ENCODE measurements around the gene EGFL7. TPM values are rescaled to one million over a fixed set of nuclear protein-coding genes. Genes with fewer than 3 reads are reported as not detected.

EGFL7 gene
- total and polyA plus RNA-seq, 2 of the 8 experiments (the other 6 are each of a cell fraction or from before 2014, with no cell fraction given), result 37.8 to 53.4 TPM

GRCh38 chr9:136629879-136630661 lies 32.6 kb upstream of the EGFL7 start (continued):
- TF ChIP-seq HDAC6 (IDR thresholded peaks at IDR 0.05; ENCODE audit: low read depth, low read length), result no peak
- no peak for TF ChIP-seq TEAD4 (IDR thresholded peaks at IDR 0.05; ENCODE audit: low read depth, low read length)
- no peak for TF ChIP-seq RBBP5 (IDR thresholded peaks at IDR 0.05; ENCODE audit: borderline replicate concordance, low read depth, low read length)
- peak; percentile 54; the same call in 1 of the 2 replicates for TF ChIP-seq BACH1 (IDR thresholded peaks at IDR 0.05; ENCODE audit: low read length)
